ENCODE data around the gene ANKRD13D.

ANKRD13D gene

GRCh38 chr11:67322049-67322448, 32.9 kb downstream of the ANKRD13D start:
- no peak for DNase-seq

GRCh38 chr11:67323526-67323925, 34.4 kb downstream of the ANKRD13D start:
- DNase-seq, result no peak

- DNase-seq, result no peak
These were observed 43.1 kb downstream of the ANKRD13D start for GRCh38 chr11:67332081-67332691.

GRCh38 chr11:67337257-67337656, 48.2 kb downstream of the ANKRD13D start:
- no peak for DNase-seq

GRCh38 chr11:67344264-67344663, 55.2 kb downstream of the ANKRD13D start:
- no peak for DNase-seq

GRCh38 chr11:67345247-67345919, 56.3 kb downstream of the ANKRD13D start:
- DNase-seq, result no peak

GRCh38 chr11:67345920-67346819, 57.1 kb downstream of the ANKRD13D start:
- DNase-seq, result no peak

- DNase-seq, result no peak
These were observed 59.1 kb downstream of the ANKRD13D start for GRCh38 chr11:67347964-67348749.

GRCh38 chr11:67349036-67349435, 59.9 kb downstream of the ANKRD13D start:
- DNase-seq, result no peak

- no peak for DNase-seq
These were observed 60.4 kb downstream of the ANKRD13D start for GRCh38 chr11:67349457-67349856.

- DNase-seq, result no peak
These were observed 60.9 kb downstream of the ANKRD13D start for GRCh38 chr11:67349928-67350465.

- peak; percentile 58 to 64 for DNase-seq
These were observed 62.3 kb downstream of the ANKRD13D start for GRCh38 chr11:67351275-67352005.
